A673 (cell line): Measurements from ENCODE around the gene IARS2. TPM values are rescaled to one million over a fixed set of nuclear protein-coding genes. Genes with fewer than 3 reads are reported as not detected.

Experiments
- BruUV-seq: library from RNA; stranded (reverse); fragments of 400-500 nt; replicated peaks from 2 replicates; lab custom pipeline; 2021; lab: Mats Ljungman, UMichigan
- CTCF ChIA-PET: fragments of 300-600 bp; sonication (Branson Sonifier 250); formaldehyde crosslinking; loops from one replicate; lab custom pipeline; 2022; ENCODE audit warnings: antibody characterized with exemption; lab: Charles Lee
- POLR2A ChIA-PET: fragments of 300-600 bp; sonication (Branson Sonifier 250); formaldehyde crosslinking; loops from one replicate; lab custom pipeline; 2022; ENCODE audit warnings: antibody characterized with exemption; ENCODE audit not compliant: low non-redundant PET; lab: Charles Lee
- DNase-seq: peaks from one replicate; pipeline ENCODE4 v3.0.0-alpha.2; 2015; ENCODE audit warnings: low spot score
- H3K27ac ChIP-seq: fragments of 200-600 bp; sonication (generic); 2 replicates; pipeline ENCODE4 v1.5.1; 2016; ENCODE audit warnings: mixed run types, low read depth, mild to moderate bottlenecking, mixed read lengths, antibody characterized with exemption, low read length; ENCODE audit not compliant: poor library complexity, severe bottlenecking
- H3K27me3 ChIP-seq: fragments of 200-600 bp; sonication (generic); replicated peaks from 2 replicates; pipeline ENCODE4 v1.6.1; 2017; ENCODE audit warnings: mixed run types, low read depth, mild to moderate bottlenecking, mixed read lengths, antibody characterized with exemption, low read length; ENCODE audit not compliant: insufficient read depth, poor library complexity
- H3K36me3 ChIP-seq: fragments of 200-600 bp; sonication (generic); 2 replicates; pipeline ENCODE4 v1.6.1; 2016; ENCODE audit warnings: mixed run types, mild to moderate bottlenecking, mixed read lengths, antibody characterized with exemption, low read length; ENCODE audit not compliant: insufficient read depth, poor library complexity, severe bottlenecking
- H3K4me1 ChIP-seq: fragments of 200-600 bp; sonication (generic); 2 replicates; pipeline ENCODE4 v1.6.1; 2017; ENCODE audit warnings: mixed run types, mild to moderate bottlenecking, mixed read lengths, antibody characterized with exemption, low read length; ENCODE audit not compliant: insufficient read depth, poor library complexity, severe bottlenecking
- H3K4me3 ChIP-seq: fragments of 200-600 bp; sonication (generic); 2 replicates; pipeline ENCODE4 v1.5.1; 2016; ENCODE audit warnings: low read depth, mixed run types, mild to moderate bottlenecking, mixed read lengths, low read length; ENCODE audit not compliant: poor library complexity, severe bottlenecking
- H3K9me3 ChIP-seq: fragments of 200-600 bp; sonication (generic); 2 replicates; pipeline ENCODE4 v1.6.1; 2016; ENCODE audit warnings: mixed run types, low read depth, mild to moderate bottlenecking, mixed read lengths, antibody characterized with exemption, low read length; ENCODE audit not compliant: poor library complexity, severe bottlenecking
- EZH2 ChIP-seq: fragments of 200-600 bp; sonication (generic); IDR thresholded peaks from 2 replicates; pipeline ENCODE4 v1.6.1; 2017; ENCODE audit warnings: borderline replicate concordance, low read depth, mild to moderate bottlenecking, mixed read lengths, antibody characterized with exemption, low read length; ENCODE audit not compliant: poor library complexity, severe bottlenecking
- intact Hi-C: fragments of 100-400 bp; cut with micrococcal nuclease; formaldehyde crosslinking; loops from one replicate; pipeline ENCODE4 v1.10.0; 2022; ENCODE audit not compliant: unreplicated experiment
- total RNA-seq: library from RNA; stranded (reverse); gene quantifications from 2 replicates; pipeline ENCODE4 v1.2.3, GENCODE V29; 2021
- TF ChIP-seq, protein P1 (sequence below): fragments of 300-800, 200-600 bp; sonication (generic); conservative IDR thresholded peaks from 2 replicates; pipeline ENCODE4 v1.5.1; 2017; ENCODE audit warnings: low read depth, mild to moderate bottlenecking, antibody characterized with exemption, low read length, moderate library complexity, mixed read lengths

Gene IARS2
- total RNA-seq, 1 experiment from 2014 or later, result 80.5 TPM

DNA sequence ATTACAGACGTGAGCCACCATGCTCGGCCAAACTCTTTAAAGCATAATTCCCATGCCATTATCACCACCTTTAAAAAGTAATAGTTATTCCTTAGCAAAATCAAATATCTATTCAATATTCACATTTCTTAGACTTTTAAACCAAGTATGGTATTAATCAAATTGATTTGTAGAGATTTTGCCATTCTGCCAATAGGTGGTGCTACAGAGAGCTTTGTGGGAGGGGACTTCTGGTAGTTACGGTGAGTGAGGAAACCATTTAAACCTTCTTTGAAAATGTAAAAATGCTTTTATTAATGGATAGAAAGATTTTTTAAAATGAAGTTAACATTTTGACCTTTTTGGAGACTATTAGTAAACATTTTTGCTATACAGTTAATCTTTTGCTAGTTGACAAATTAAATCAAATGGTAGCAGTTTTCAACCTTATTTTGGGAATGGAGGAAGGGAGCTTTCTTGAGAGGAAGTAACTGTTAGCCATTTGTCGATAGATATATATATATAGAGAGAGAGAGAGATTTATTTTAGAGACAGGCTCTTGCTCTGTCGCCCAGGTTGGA is 19.3 kb downstream of the IARS2 start:
- intact Hi-C loops, result loop anchor here (10.0 kb wide), 1 partner anchor 662 kb away; no protein-coding TSS in a partner anchor
- Histone ChIP-seq H3K27me3 (no peaks in the 10 kb centered on the region), H3K27ac (no peak overlapping the region), H3K4me3 (no peak overlapping the region), H3K4me1 (no peaks in the 10 kb centered on the region), H3K36me3 (peaks cover 45% of the 10 kb centered on the region), H3K9me3 (no peaks in the 10 kb centered on the region)
- TF ChIP-seq, protein P1, sequence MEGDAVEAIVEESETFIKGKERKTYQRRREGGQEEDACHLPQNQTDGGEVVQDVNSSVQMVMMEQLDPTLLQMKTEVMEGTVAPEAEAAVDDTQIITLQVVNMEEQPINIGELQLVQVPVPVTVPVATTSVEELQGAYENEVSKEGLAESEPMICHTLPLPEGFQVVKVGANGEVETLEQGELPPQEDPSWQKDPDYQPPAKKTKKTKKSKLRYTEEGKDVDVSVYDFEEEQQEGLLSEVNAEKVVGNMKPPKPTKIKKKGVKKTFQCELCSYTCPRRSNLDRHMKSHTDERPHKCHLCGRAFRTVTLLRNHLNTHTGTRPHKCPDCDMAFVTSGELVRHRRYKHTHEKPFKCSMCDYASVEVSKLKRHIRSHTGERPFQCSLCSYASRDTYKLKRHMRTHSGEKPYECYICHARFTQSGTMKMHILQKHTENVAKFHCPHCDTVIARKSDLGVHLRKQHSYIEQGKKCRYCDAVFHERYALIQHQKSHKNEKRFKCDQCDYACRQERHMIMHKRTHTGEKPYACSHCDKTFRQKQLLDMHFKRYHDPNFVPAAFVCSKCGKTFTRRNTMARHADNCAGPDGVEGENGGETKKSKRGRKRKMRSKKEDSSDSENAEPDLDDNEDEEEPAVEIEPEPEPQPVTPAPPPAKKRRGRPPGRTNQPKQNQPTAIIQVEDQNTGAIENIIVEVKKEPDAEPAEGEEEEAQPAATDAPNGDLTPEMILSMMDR, result peak; percentile 86
- no peak for TF ChIP-seq EZH2
- POLR2A ChIA-PET, result no interaction called here
- peak; percentile 73 for DNase-seq
- no TSS peak for BruUV-seq
- CTCF ChIA-PET, result interaction anchor here (0.6 to 1.0 kb wide), 3 partner anchors 23 to 664 kb away, joined by 3 to 10 read pairs (median 4); no protein-coding TSS in a partner anchor

DNA sequence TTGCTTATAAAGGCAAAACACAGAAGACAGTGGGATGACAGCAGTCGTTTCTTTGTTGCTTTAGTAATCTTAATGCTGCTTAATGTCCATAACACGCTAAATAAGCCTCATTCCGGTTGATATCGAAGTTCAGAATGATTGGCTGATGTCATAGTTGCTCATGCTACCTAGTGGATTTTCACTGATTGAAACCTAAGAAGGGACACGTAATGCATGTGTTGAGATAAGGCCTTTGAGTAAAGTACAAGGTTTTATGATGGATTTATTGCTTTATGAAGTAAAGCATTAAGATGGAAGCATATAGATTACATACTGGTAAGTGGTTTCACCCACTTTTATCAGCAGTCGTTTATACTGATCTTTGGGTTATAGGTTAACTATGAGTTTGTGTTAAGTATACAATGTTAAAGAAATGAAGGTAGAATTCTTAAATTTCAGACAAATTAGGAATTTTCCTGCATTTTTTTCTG is 25.1 kb downstream of the IARS2 start:
- Histone ChIP-seq H3K27ac (no peak overlapping the region), H3K4me3 (no peak overlapping the region), H3K9me3 (no peaks in the 10 kb centered on the region), H3K36me3 (peaks cover 25% of the 10 kb centered on the region), H3K4me1 (peaks cover 9% of the 10 kb centered on the region), H3K27me3 (no peaks in the 10 kb centered on the region)
- intact Hi-C loops, result loop anchor here (10.0 kb wide), 1 partner anchor 656 kb away; no protein-coding TSS in a partner anchor
- ChIA-PET CTCF (no interaction called here), POLR2A (no interaction called here)
- no TSS peak for BruUV-seq
- TF ChIP-seq, protein P1, result no peak
- no peak for TF ChIP-seq EZH2
- DNase-seq, result no peak

GRCh38 chr1:220121791-220122530 is 28.0 kb downstream of the IARS2 start:
- POLR2A ChIA-PET, result no interaction called here
- BruUV-seq, result no TSS peak
- CTCF ChIA-PET, result no interaction called here

More at GRCh38 chr1:220121791-220122530, 28.0 kb downstream of the IARS2 start:
- Histone ChIP-seq H3K4me3 (no peak overlapping the region), H3K27me3 (no peaks in the 10 kb centered on the region), H3K4me1 (peaks cover 9% of the 10 kb centered on the region), H3K9me3 (no peaks in the 10 kb centered on the region), H3K27ac (no peak overlapping the region), H3K36me3 (peaks cover 6% of the 10 kb centered on the region)
- peak; percentile 9 for DNase-seq
- no peak for TF ChIP-seq EZH2
- TF ChIP-seq, protein P1, result no peak
- intact Hi-C loops, result no loop called here
